Kidney (tissue), 14 donors: ENCODE data around the gene SGCD. TPM values are rescaled to one million over a fixed set of nuclear protein-coding genes. Genes with fewer than 3 reads are reported as not detected.
"Not testable (repeated sequence)": the region's sequence is repeated elsewhere in the genome, so short reads cannot be mapped to it uniquely, and the experiment has no call there.

Experiments used
- DNase-seq, 5 donors: peaks; one replicate each; pipeline ENCODE4 v3.0.0-alpha.2; 2013 to 2020
- FAIRE-seq: peaks from 2 replicates; lab custom pipeline; 2012; peaks lifted over from hg19 to GRCh38; lab: Jason Lieb, UNC
- H3K27ac ChIP-seq, 2 donors: one replicate each; pipeline ENCODE4 v1.7.0; 2013; ENCODE audit warnings: low read depth in 2 of 2, low read length in 2 of 2, inconsistent platforms in 1 of 2
- H3K27me3 ChIP-seq: one replicate; pipeline ENCODE4 v1.7.1; 2013; ENCODE audit warnings: low read length, inconsistent platforms; ENCODE audit not compliant: control insufficient read depth, insufficient read depth
- H3K36me3 ChIP-seq, 3 donors: one replicate each; pipeline versions ENCODE4 v1.7.0 to v1.7.1; 2013; ENCODE audit warnings: low read length in 3 of 3, control low read depth in 1 of 3, inconsistent platforms in 1 of 3; ENCODE audit not compliant: insufficient read depth in 3 of 3, control insufficient read depth in 2 of 3
- H3K4me1 ChIP-seq, 3 donors: one replicate each; pipeline versions ENCODE4 v1.7.0 to v1.7.1; 2013; ENCODE audit warnings: low read length in 3 of 3, inconsistent platforms in 1 of 3, low read depth in 1 of 3; ENCODE audit not compliant: control insufficient read depth in 2 of 3, insufficient read depth in 2 of 3
- H3K4me3 ChIP-seq, 3 donors: one replicate each; pipeline versions ENCODE4 v1.7.0 to v1.8.1; 2013; ENCODE audit warnings: low read length in 3 of 3, control low read depth in 1 of 3, inconsistent platforms in 1 of 3
- H3K9ac ChIP-seq, 3 donors: one replicate each; pipeline versions ENCODE4 v1.7.0 to v1.7.1; 2013; ENCODE audit warnings: low read length in 3 of 3, control low read depth in 1 of 3, inconsistent platforms in 1 of 3
- H3K9me3 ChIP-seq, 3 donors: one replicate each; pipeline versions ENCODE4 v1.7.0 to v1.7.1; 2013; ENCODE audit warnings: low read length in 3 of 3, control low read depth in 1 of 3, inconsistent platforms in 1 of 3; ENCODE audit not compliant: control insufficient read depth in 2 of 3, insufficient read depth in 1 of 3
- intact Hi-C: fragments of 100-400 bp; cut with DNase I; formaldehyde crosslinking; loops from one replicate; pipeline ENCODE4 v1.11.1; 2022
- polyA plus RNA-seq: library from polyadenylated mRNA; stranded (reverse); fragments of 350-450 nt; fragmentation: Illumina TruSeq; extraction: RNeasy Lipid Tissue Mini Kit (QIAGEN cat#74804); gene quantifications from one replicate; pipeline ENCODE4 v1.2.3, GENCODE V29; 2014; ENCODE audit warnings: low read depth, low replicate concordance; ENCODE audit not compliant: insufficient read depth
- total RNA-seq: library from RNA; stranded (reverse); fragmentation: NEBNext Ultra II Directional; extraction: Animal tissue kit (Norgen Biotek cat#: 25700); gene quantifications from one replicate; pipeline ENCODE4 v1.2.1, GENCODE V29; 2021
- TF ChIP-seq, protein P1 (sequence below): IDR thresholded peaks from 3 replicates; pipeline ENCODE4 v1.5.1; 2012; ENCODE audit warnings: mild to moderate bottlenecking, moderate library complexity, borderline replicate concordance; ENCODE audit not compliant: insufficient read depth; ENCODE audit errors: extremely low read depth
- donor health status: control.
- donor health status: control.
- donor health status: control.
- donor health status: control.
- donor health status: control.
- donor health status: DM: yes; HTN: yes; CAD: no.
- donor health status: Normal renal cell carcinoma (clear cell type).

The SGCD gene
- total and polyA plus RNA-seq, 2 donors from 2014 or later = 0.99 to 2.7 TPM

DNA sequence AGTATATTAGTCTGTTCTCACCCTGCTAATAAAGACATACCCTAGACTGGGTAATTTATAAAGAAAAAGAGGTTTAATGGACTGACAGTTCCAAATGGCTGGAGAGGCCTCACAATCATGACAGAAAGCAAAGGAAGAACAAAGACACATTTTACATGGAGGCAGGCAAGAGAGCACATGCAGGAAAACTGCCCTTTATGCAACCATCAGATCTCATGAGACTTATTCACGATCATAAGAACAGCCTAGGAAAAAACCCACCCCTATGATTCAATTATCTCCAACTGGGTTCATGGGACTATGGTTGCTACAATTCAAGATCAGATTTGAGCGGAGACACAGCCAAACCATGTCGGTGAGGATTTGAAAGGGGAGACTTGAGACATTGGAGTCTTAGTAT, 270.3 kb downstream of the SGCD start:
- TF ChIP-seq, protein P1, sequence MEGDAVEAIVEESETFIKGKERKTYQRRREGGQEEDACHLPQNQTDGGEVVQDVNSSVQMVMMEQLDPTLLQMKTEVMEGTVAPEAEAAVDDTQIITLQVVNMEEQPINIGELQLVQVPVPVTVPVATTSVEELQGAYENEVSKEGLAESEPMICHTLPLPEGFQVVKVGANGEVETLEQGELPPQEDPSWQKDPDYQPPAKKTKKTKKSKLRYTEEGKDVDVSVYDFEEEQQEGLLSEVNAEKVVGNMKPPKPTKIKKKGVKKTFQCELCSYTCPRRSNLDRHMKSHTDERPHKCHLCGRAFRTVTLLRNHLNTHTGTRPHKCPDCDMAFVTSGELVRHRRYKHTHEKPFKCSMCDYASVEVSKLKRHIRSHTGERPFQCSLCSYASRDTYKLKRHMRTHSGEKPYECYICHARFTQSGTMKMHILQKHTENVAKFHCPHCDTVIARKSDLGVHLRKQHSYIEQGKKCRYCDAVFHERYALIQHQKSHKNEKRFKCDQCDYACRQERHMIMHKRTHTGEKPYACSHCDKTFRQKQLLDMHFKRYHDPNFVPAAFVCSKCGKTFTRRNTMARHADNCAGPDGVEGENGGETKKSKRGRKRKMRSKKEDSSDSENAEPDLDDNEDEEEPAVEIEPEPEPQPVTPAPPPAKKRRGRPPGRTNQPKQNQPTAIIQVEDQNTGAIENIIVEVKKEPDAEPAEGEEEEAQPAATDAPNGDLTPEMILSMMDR = no peak
- no peak overlapping the region for H3K27ac ChIP-seq
- no peaks in the 10 kb centered on the region for H3K27me3 ChIP-seq
- no peaks in the 10 kb centered on the region for H3K4me1 ChIP-seq
- FAIRE-seq (no peak), DNase-seq (no peak)
- intact Hi-C loops = no loop called here
- no peak overlapping the region for H3K4me3 ChIP-seq
- no peaks in the 10 kb centered on the region for H3K36me3 ChIP-seq
- H3K9me3 ChIP-seq = peaks cover 0 to 5% (median 0%) of the 10 kb centered on the region in 3 donors
- no peak overlapping the region for H3K9ac ChIP-seq

DNA sequence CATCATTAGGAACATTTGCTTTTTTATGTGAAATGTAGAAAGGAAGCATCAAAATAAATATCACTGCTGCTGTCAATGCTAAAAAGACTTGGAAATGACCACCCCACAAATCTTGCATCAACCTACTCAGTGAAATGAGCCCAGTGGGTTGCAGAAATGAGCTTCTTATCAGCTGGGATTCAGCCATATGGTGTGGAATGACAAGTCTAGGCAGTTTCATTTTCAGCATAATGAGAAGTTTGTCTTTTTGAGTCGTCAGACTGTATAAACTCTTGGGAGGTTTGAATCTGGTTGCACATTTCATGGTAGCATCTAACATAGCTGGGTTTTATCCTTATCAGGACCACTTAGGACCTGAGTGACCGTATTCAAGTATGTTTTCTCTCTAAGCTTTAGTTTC, 272.0 kb downstream of the SGCD start:
- Histone ChIP-seq H3K27ac (no peak overlapping the region), H3K4me1 (no peaks in the 10 kb centered on the region), H3K9ac (no peak overlapping the region), H3K9me3 (peaks cover 0 to 8% (median 1%) of the 10 kb centered on the region in 3 donors), H3K27me3 (no peaks in the 10 kb centered on the region), H3K36me3 (no peaks in the 10 kb centered on the region), H3K4me3 (no peak overlapping the region)
- intact Hi-C loops = no loop called here
- DNase-seq = no peak
- TF ChIP-seq, protein P1 = no peak
- no peak for FAIRE-seq

DNA sequence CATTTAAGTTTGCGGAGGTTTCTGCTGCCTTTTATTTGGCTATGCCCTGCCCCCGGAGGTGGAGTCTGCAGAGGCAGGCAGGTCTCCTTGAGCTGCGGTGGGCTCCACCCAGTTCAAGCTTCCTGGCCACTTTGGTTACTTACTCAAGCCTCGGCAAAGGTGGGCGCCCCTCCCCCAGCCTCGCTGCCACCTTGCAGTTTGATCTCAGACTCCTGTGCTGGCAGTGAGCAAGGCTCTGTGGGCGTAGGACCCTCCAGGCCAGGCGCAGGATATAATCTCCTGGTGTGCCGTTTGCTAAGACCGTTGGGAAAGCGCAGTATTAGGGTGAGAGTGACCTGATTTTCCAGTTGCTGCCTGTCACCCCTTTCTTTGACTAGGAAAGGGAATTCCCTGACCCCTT, 283.6 kb downstream of the SGCD start:
- not testable (repeated sequence) for H3K9ac ChIP-seq

DNA sequence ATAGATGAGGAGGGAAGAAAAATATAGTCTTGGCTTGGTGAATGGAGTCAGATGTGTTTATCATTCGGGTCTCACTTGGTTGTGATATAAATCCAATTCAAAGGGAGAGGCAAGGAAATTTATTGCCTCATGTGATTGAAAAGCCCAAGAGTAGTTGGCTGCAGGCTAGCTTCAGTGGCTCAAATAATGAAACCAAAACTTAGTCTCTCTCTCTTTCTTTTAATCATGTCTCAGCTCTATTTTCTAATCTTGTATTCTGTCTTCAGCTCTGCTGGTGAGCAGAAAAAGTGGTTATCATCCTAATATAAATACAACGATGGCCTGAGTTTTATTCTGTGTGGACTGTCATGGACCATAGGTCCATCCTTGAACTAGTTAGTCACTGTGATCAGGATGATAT, 288.9 kb downstream of the SGCD start:
- TF ChIP-seq, protein P1 = no peak
- no peaks in the 10 kb centered on the region for H3K4me1 ChIP-seq
- H3K4me3 ChIP-seq = no peak overlapping the region
- intact Hi-C loops = no loop called here
- H3K9ac ChIP-seq = no peak overlapping the region
- FAIRE-seq (no peak), DNase-seq (no peak)
- H3K9me3 ChIP-seq = peaks cover 0 to 5% (median 0%) of the 10 kb centered on the region in 3 donors
- no peaks in the 10 kb centered on the region for H3K27me3 ChIP-seq
- no peak overlapping the region for H3K27ac ChIP-seq
- H3K36me3 ChIP-seq = no peaks in the 10 kb centered on the region

More for the DNA sequence above, 283.6 kb downstream of the SGCD start:
- H3K36me3 ChIP-seq, H3K27ac ChIP-seq, DNase-seq, intact Hi-C loops, H3K9me3 ChIP-seq, FAIRE-seq, H3K4me1 ChIP-seq, H3K4me3 ChIP-seq, H3K27me3 ChIP-seq: not testable (repeated sequence)
